Stimulated activated CD4-positive, alpha-beta T cell treated with anti-CD3 and anti-CD28 coated beads, Interleukin-1b, Interleukin-23, amount 100 ng/mL, for 4 hours (primary cell): ENCODE data around the gene PDE6A.

ENCODE experiments used
- DNase-seq, 2 donors: peaks; one replicate each; pipeline ENCODE4 v3.0.0-alpha.2; 2020; ENCODE audit warnings: low read depth in 2 of 2

Gene PDE6A

DNA sequence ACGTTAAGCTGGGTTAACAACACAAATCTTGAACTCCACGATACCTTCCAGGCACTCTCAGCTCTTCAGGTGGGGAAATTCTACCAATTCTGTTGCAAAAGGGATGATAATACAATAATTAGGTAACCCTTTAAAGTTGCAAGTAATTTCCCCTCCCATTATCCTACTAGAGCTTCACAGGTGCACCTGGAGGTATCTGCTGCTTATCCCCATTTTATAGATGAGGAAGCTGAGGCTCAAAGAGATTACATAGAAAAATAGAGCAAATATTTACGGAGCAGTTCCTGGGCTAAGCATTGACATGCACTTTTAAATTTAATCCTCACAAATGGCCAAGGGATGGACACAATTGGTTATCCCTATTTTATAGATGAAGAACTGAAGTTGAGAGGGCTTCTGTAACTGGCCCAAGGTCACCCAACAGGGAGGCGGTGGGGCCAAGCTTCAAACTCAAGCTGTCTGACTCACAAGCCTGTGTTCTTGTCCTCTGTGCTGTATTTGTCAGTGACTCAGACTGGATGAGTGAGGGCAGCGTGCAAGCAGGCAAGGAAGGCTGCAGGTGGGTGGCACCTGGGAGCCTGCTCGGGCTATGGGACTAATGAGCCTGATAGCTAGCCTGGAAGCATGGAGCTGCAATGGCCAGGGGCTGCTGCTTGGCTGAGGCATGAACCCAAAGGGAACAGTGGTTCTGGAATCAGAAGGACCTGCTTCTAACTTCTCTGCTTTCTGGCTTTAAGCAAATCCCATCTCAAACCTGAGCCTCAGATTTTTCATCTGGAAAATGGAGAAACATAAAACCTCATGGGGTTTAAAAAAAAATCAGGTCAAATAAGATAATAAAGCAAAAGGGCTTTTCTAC, 105.5 kb downstream of the PDE6A start:
- no peak for DNase-seq

DNA sequence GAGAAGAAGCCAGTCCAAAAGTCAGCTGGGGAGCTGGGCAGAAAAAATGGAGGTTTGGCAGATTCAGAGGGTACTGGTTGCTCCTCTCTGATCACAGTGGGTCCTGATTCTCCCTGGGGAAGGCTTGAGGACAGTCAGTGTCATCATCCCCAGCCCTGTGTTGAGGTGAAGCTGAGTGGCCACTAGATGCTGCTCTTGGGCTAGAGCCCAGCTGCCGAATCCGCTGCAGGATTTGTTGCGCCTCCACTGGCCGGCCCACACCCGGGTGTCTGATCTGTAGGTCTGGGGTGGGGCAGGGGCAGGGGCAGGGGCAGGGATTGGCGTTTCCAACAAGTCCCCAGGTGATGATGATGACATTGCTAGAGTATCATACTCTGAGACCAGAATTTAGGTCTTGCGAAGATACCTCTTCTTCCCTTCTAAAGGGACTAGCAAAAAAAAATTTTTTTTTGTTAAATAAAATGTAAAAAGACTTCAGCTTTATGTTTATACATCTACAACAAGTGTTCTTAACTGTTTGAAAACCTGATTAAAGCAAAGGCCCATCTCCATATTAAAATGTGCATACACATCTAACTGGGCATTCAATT, 106.8 kb downstream of the PDE6A start:
- no peak for DNase-seq

DNA sequence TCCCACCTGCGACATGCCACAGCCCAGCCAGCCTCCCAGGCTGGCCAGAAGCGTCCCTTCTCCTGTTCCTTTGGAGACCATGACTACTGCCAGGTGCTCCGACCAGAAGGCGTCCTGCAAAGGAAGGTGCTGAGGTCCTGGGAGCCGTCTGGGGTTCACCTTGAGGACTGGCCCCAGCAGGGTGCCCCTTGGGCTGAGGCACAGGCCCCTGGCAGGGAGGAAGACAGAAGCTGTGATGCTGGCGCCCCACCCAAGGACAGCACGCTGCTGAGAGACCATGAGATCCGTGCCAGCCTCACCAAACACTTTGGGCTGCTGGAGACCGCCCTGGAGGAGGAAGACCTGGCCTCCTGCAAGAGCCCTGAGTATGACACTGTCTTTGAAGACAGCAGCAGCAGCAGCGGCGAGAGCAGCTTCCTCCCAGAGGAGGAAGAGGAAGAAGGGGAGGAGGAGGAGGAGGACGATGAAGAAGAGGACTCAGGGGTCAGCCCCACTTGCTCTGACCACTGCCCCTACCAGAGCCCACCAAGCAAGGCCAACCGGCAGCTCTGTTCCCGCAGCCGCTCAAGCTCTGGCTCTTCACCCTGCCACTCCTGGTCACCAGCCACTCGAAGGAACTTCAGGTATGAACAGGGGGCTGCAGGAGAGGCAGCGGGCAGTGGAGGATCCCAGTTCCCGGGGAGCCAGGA, 108.0 kb downstream of the PDE6A start:
- no peak for DNase-seq

DNA sequence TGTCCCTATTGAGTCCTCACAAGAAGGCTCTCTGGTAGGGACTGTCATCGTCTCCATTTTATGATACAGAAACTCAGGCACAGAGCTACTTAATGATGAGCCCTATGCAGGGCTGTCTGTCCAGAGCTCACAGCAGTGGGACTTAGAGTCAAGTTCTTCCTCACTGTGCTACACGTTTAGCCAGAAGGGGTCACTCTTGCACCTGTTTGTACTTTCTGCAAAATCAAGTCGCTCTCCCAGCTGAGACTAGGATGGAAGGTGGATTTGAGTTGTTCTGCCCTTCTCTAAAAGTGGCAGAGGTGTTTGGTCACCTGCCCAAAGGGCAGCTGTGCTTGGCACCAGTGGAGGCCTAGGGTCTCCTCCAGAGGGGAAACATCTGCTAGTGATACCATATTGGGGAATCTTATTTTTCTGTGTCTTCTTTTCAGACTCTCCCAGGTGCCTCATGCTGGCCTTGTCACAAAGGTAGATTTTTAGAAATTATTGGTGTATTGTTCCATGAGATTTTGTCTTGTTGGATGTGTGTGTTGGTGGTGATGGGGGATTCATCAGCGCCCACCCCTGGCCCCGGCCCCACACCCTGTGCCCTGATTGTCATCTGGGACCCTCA, 110.2 kb downstream of the PDE6A start:
- DNase-seq, result peak; percentile 11 to 43

DNA sequence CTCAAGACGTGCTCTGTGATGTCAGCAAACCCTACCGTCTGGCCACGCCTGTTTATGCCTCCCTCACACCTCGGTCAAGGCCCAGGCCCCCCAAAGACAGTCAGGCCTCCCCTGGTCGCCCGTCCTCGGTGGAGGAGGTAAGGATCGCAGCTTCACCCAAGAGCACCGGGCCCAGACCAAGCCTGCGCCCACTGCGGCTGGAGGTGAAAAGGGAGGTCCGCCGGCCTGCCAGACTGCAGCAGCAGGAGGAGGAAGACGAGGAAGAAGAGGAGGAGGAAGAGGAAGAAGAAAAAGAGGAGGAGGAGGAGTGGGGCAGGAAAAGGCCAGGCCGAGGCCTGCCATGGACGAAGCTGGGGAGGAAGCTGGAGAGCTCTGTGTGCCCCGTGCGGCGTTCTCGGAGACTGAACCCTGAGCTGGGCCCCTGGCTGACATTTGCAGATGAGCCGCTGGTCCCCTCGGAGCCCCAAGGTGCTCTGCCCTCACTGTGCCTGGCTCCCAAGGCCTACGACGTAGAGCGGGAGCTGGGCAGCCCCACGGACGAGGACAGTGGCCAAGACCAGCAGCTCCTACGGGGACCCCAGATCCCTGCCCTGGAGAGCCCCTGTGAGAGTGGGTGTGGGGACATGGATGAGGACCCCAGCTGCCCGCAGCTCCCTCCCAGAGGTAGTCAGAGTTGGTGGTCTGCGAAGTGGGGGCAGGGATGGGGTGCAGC, 111.3 kb downstream of the PDE6A start:
- DNase-seq, result no peak

DNA sequence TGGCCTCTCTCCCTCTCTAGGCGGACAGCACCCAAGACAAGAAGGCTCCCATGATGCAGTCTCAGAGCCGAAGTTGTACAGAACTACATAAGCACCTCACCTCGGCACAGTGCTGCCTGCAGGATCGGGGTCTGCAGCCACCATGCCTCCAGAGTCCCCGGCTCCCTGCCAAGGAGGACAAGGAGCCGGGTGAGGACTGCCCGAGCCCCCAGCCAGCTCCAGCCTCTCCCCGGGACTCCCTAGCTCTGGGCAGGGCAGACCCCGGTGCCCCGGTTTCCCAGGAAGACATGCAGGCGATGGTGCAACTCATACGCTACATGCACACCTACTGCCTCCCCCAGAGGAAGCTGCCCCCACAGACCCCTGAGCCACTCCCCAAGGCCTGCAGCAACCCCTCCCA, 112.0 kb downstream of the PDE6A start:
- no peak for DNase-seq

DNA sequence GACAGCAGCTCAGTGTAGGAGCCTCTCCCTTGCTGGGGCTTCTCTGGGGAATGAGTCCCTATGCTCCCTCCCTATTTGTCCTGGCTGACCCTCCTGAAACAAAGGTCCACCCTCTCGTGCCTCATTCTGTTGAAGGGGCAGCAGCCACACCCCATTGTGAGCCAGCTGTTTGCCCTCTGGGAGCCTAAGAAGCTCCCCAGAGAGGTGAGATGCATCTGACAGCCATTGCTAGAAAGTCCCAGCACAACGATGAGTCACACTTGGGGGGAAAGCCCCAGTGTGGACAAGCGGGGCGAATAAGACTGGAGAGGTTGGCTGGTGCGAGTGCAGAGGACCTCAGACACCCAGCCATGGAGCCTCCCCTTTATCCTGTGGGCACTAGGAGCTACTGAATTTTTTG, 113.1 kb downstream of the PDE6A start:
- DNase-seq, result peak; percentile 17 to 21

DNA sequence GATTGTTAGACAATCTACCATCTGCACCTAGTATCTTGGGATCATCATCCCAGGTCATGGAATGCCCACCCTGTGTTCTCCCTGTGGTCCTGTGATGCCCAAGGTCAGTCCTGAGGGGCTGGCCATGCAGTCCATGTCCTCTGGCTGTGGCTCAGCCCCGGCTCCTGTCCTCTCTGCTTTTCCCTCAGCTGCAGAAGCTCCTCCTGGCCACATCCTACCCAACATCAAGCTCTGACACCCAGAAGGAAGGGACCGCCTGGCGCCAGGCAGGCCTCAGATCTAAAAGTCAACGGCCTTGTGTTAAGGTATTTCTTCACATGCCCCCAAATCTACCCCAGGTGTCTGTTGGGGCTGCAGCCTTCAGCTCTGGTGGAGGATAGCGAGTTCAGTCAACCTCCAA, 114.0 kb downstream of the PDE6A start:
- no peak for DNase-seq

DNA sequence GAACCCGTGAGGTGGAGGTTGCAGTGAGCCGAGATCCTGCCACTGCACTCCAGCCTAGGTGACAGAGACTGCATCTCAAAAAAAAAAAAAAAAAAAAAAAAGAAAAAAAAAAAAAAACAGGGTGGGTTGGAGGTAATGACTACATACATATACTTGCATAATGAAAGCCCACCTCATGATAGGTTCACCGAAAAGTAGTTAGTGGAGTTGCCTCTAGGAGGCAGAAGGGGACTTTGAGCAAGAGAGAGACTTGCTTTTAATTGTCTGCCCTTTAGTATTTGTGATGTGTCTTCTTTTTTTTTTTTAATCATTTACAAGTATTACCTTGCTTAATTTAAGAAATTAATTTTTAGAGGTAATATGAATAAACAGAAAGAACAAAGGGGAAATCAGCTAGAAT, 114.6 kb downstream of the PDE6A start:
- no peak for DNase-seq

DNA sequence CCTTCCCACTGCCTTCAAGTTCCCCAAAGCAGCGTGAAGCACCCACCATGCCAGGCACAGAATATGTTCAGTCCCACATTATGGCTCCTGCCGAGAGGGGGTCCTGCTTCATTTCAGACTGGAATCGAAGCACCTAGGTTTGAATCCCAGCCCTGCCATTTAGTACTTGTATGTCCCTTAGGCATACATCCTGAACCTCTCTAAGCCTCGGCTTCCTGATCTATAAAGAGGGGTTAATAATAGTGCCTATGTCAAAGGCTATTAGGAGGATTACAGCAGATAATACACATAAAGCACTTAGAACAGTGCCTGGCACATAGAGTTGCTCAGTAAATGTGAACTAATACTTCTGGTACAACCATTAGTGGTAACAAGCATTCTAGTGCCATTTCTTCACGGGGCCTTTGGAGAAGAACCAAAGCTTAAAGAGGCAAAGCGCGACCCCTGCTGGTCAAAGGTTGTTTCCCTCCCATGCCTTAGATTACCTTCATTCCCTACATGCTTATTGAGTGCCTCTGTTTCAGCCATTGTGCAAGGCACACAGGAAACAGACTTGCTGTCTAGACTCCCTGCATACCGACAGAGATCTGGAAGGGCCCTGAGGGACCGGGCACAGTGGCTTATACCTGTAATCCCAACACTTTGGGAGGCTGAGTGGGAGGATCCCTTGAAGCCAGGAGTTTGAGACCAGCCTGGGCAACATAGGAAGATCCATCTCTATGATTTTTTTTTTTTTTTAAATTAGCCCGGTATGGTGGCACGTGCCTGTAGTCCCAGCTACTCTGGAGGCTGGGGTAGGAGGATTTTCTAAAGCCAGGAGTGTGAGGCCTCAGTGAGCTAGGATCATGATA, 116.2 kb downstream of the PDE6A start:
- peak; percentile 82 for DNase-seq

DNA sequence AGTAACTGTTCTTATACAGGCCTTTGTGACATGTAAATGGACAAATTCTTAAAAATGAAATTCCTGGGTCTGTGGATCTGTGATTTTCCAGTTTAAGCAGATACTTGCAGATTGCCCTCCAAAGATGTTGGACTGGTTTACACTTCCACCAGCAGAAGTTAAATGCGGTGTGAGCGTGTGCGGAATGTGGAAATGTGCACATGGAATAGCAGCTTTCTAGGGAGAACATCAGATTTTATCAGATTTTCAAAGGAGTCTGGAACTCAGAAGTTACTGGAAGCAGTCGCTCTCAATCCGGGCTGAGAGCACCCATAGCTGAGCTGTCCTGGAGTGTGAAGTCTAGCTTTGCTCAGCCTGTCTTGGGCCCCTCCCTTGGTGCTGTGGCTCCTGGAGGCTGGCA, 117.0 kb downstream of the PDE6A start:
- DNase-seq, result no peak

DNA sequence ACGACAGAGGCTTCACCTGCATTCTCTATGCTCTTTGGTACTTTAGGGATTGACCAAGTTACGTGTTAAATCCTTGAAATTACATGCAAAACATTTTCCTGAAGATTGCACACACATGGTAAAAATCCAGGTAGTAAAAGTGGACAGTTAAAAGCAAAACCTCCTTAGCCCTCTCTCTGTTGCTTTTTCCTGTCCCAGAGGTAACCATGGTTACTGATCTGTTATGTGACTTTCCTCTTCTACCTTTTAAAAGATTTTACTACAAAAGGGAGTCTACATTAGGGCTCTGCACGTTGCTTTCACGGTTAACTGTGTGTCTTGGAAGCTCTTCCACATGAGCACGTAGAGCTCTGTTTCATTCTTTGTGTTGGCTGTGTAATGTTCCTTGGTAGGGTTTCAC, 117.5 kb downstream of the PDE6A start:
- DNase-seq, result no peak

DNA sequence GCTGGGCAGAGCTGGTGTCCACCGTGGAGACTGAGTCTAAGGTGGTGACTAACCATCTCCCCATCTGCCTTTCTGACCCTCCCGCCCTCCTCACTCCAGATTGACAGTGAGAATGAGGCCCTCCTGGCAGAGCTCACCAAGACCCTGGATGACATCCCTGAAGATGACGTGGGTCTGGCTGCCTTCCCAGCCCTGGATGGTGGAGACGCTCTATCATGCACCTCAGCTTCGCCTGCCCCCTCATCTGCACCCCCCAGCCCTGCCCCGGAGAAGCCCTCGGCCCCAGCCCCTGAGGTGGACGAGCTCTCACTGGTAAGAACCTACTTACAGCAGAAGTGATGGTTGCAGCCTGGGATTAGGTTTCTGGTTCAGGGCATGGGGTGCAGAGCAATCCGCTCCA, 118.0 kb downstream of the PDE6A start:
- no peak for DNase-seq

DNA sequence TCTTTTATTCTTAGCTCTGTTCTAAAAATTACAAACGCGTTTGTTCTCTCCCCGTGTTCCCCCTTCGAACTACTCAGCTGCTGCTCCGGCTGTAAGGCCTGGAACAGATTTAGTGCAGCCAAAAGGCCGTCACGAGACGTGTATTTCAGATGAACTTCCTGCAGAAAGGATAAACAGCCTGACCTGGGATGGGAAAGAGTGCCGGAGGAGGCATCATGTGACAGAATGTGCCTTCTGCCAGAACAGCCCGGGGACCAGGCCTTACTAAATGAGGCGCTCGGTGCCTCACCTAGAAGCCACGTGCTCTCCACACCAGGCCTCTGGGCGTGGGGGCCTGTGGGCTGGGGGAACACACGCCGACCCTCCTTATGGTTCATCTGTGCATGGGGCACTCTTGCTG, 119.7 kb downstream of the PDE6A start:
- no peak for DNase-seq

DNA sequence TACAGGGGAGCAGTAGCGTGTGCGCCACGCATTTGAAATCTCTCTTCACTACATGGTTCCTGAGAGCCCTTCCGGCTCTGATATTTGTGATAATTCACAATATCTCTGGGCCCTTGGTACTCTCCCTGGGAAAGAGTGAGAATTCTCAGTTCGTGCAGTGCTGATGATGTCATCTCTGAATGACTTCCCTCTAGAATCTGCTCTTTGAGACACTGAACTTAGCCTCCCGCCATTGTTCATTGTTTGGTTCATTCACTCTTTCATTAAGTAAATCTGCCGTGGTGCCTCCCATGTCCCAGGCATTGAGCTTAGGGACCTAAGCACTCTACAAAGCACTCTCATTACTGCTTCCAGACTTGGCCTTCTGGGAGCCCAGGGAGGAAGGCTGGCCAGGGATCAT, 120.5 kb downstream of the PDE6A start:
- DNase-seq, result no peak

DNA sequence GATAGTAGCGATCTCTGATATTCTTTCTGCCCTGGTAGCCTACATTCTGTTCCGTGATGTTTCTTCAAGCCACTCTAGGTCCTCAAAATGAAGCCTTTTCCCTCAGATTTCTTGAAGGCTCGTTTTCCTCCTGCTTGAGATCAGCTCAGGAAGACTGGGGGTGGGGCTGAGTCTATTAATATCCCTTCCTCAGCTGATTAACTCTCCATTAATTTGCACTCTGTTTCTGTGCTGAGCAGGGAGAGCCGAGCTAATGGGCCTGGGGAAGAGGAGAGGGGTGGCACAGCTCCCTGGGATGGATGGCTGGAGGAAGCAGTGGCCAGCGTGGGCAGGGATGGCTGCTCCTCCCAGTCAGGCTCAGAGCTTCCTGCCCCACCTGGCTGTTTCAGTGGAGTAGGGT, 121.2 kb downstream of the PDE6A start:
- DNase-seq, result no peak

DNA sequence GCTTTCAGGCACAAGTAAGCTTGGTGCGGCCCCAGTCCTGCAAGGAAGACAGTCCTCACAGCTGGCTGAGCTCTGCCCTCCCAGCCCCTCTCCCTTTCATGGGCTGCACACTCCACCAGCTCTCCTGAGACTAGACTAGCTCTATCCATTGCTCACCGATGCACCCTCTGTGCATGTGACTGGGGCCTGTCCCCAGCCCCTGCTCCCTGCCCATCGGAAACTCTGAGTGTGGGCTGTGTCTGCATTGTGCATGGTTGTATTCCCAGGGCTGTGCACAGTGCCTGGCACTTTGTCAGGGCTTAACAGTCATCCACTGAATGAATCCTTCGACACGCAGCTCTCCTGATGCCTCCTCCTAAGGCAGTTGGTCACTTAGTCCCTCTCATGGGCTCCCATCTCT, 122.3 kb downstream of the PDE6A start:
- DNase-seq, result no peak

DNA sequence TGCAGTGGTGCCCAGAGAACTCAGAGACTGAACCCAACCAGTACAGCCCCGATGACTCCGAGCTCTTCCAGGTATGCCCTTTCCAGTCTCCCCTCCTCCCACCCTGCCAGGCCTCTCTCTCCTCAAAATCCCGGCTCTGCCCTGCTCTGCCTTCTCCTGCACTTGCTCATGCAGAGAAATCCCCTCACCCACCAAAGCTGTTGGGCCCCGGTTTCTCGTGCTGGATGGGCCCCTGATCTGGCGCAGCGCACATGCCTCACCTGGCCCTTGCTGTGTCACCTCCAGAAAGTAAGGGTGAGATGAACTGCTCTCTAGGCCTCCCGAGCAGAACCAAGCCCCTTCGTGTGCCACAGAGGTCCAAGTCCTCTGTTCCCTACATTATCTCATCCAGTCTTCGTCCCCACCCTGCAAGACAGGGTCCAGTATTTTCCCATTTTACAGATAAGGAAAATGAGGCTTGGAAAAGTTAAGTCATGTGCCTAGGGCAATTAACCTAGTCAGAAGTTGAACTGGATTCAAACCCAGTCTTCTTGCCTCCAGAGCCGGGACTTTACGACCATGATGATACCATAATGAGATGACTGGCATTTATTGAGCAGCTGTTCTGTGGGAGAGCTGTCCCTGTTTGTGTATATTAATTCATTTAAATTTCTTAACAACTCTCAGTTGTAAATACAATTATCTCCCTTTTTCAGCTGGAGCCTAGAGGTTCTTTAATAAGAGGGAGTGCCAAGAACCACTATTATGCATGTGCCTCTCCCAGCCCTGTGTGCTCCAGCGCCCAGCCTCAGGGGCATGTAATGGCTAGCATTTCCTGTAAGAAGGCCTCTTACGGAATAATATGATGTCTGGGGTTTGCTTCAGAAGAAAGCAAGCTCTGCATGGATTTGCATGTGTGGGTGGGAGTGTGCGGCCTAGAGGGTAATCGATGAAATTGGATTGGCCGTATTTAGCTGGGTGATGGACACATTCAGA, 123.8 kb downstream of the PDE6A start:
- DNase-seq, result no peak

DNA sequence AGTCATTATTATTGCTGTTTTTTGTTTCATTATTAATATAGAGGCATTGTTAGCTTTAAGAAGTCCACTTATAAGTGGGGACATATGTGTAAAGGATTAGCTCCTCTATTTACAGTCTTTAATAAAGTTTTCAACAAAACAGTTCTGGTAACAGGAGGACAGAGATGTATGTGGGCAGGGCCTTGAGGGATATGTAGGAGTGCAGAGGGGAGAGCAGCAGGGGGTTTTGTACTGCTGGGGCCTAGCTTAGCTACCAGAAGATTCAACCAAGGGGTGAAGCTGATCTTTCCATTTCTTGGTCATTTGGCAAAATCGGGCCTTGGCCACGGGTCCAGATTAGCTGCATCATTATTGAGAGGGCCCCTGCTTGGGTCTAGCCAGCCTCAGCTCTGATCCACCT, 124.6 kb downstream of the PDE6A start:
- no peak for DNase-seq

DNA sequence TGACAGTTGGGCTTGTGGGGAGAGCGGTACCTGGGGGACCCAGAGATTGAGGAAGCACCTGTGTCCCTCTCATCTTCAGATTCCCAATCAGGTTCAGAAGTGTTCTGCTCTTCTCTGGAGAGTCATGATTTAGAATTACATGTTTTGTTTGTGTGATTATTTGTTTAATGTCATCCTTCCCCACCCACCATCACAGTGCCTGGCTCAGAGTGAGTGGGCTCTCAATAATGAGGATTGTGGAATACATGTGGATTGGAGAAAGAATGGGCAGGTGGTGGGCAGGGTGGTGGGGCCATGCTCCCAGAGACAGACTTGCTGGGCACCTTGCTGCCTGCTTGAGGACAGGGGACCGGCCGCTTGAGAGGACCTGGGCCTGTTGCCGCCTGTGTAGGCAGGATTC, 126.5 kb downstream of the PDE6A start:
- no peak for DNase-seq
